Heart left ventricle (tissue), 13 donors: Measurements from ENCODE around the gene FGD3.

Source experiments
- POLR2A ChIP-seq, 2 donors: fragments of 450-650 bp; IDR thresholded peaks; one replicate each; pipeline ENCODE4 v1.6.1; 2017; ENCODE audit warnings: antibody characterized with exemption in 2 of 2, mild to moderate bottlenecking in 2 of 2, moderate library complexity in 2 of 2
- TF ChIP-seq, protein P1 (sequence below), 12 donors: fragments of 200-600 bp; sonication (generic) in 4 of 12; IDR thresholded peaks; one replicate each; pipeline versions ENCODE4 v1.5.0 to v1.8.0; 2018 to 2022; ENCODE audit warnings: antibody characterized with exemption in 12 of 12, mild to moderate bottlenecking in 5 of 12
- donor health status: ischemic (EF 13 %, LVEDD 7.1; RV severe dilation, severe dysfunction).
- donor health status: DM: no; HTN: yes; CAD: no.
- donor health status: DM: no; HTN: no; CAD: no.
- donor health status: ischemic (EF 25% LVEDD 6.9; RV normal size, moderate dysfunction).
- donor health status: ischemic (EF 25% LVEDD 5.7; RV mildly dilated, moderate dysfunction).
- donor health status: ischemic (EF 35%, LVEDD 5.7; RV mildly dilated, moderate dysfunction).
- donor health status: nonischemic (EF 11% LVEDD 7.7; RV severe dilation, severe dysfunction).
- donor health status: DM: yes; HTN: yes; CAD: no.
- donor health status: PGD.
- donor health status: ischemic (EF 29% LVEDD 5.4; RV normal size, mild dysfunction).
- donor health status: nonischemic (EF 23%, LVEDD 6.1; RV moderate dilation, normal function).

DNA sequence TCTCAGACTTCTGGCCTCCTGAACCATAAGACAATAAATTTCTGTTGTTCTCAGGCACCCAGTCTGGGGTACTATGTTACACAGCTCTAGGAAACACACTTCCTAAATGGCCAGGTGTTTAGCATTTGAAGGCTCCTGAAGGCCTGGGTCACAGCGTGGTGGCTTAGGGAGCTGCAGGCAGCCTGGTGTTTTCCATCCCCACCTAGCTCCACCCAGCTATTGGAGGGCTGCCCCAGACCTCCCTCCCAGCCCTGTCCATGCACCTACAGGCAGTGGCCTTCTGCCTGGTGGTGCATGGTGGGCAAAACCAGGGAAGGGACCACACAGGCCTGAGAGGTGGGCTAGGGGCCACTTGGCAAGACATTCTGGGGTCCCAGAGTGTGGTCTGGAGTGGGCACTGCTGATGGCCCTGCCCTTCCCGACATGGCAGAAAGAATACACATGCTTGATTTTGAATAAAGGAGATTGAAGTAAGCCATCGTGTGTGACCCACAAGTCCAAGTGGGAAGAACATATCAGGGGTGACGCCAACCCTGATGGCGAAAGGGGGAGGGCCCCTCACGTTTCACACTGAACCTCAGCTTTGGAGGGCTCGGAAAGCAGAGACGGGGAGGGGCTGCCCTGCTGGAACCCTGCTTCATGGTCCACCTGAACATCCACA, 109.8 kb downstream of the FGD3 start:
- TF ChIP-seq, protein P1, sequence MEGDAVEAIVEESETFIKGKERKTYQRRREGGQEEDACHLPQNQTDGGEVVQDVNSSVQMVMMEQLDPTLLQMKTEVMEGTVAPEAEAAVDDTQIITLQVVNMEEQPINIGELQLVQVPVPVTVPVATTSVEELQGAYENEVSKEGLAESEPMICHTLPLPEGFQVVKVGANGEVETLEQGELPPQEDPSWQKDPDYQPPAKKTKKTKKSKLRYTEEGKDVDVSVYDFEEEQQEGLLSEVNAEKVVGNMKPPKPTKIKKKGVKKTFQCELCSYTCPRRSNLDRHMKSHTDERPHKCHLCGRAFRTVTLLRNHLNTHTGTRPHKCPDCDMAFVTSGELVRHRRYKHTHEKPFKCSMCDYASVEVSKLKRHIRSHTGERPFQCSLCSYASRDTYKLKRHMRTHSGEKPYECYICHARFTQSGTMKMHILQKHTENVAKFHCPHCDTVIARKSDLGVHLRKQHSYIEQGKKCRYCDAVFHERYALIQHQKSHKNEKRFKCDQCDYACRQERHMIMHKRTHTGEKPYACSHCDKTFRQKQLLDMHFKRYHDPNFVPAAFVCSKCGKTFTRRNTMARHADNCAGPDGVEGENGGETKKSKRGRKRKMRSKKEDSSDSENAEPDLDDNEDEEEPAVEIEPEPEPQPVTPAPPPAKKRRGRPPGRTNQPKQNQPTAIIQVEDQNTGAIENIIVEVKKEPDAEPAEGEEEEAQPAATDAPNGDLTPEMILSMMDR (IDR thresholded peaks at IDR 0.05): no peak
- TF ChIP-seq POLR2A (IDR thresholded peaks at IDR 0.05): no peak
